HL-60 (cell line): ENCODE results near the gene TTC12.

Source experiments
- DNase-seq, 2 experiments: peaks; one replicate each; pipeline ENCODE4 v3.0.0-alpha.2; 2010 to 2020; ENCODE audit warnings: low read depth in 1 of 2, low spot score in 1 of 2
- H3K27ac ChIP-seq: fragments of 250-450 bp; sonication (Bioruptor Pico); replicated peaks from 2 replicates; pipeline ENCODE4 v1.5.1; 2020; ENCODE audit warnings: mild to moderate bottlenecking, moderate library complexity
- H3K27me3 ChIP-seq: fragments of 250-450 bp; sonication (Bioruptor Pico); 2 replicates; pipeline ENCODE4 v1.5.1; 2021; ENCODE audit warnings: mild to moderate bottlenecking, moderate library complexity; ENCODE audit not compliant: insufficient read depth, poor library complexity, severe bottlenecking
- H3K4me3 ChIP-seq: replicated peaks from 2 replicates; pipeline ENCODE4 v1.5.1; 2011; ENCODE audit warnings: mild to moderate bottlenecking, control low read depth, low read length; ENCODE audit not compliant: insufficient read depth
- GABPA ChIP-seq: IDR thresholded peaks from 2 replicates; pipeline ENCODE4 v1.6.1; 2012; ENCODE audit warnings: low read depth
- POLR2AphosphoS5 ChIP-seq: IDR thresholded peaks from 2 replicates; pipeline ENCODE4 v1.6.1; 2012; ENCODE audit warnings: low read depth
- SPI1 ChIP-seq: IDR thresholded peaks from 2 replicates; pipeline ENCODE4 v1.6.1; 2012; ENCODE audit warnings: low read depth, mild to moderate bottlenecking, borderline replicate concordance
- long read RNA-seq: library from polyadenylated mRNA; unstranded; transcript quantifications from one replicate; pipeline ENCODE4 v2.0.0, GENCODE V29; 2020
- TF ChIP-seq, protein P1 (sequence below): IDR thresholded peaks from 2 replicates; pipeline ENCODE4 v1.6.1; 2012; ENCODE audit warnings: low read depth; ENCODE audit not compliant: insufficient replicate concordance
- TF ChIP-seq, protein P2 (sequence below): IDR thresholded peaks from one replicate; pipeline ENCODE4 v1.5.1; 2011; ENCODE audit warnings: low read length, control low read depth, inconsistent platforms; ENCODE audit not compliant: insufficient read depth

The TTC12 gene, protein sequence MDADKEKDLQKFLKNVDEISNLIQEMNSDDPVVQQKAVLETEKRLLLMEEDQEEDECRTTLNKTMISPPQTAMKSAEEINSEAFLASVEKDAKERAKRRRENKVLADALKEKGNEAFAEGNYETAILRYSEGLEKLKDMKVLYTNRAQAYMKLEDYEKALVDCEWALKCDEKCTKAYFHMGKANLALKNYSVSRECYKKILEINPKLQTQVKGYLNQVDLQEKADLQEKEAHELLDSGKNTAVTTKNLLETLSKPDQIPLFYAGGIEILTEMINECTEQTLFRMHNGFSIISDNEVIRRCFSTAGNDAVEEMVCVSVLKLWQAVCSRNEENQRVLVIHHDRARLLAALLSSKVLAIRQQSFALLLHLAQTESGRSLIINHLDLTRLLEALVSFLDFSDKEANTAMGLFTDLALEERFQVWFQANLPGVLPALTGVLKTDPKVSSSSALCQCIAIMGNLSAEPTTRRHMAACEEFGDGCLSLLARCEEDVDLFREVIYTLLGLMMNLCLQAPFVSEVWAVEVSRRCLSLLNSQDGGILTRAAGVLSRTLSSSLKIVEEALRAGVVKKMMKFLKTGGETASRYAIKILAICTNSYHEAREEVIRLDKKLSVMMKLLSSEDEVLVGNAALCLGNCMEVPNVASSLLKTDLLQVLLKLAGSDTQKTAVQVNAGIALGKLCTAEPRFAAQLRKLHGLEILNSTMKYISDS
- long read RNA-seq, result 0 reads

DNA sequence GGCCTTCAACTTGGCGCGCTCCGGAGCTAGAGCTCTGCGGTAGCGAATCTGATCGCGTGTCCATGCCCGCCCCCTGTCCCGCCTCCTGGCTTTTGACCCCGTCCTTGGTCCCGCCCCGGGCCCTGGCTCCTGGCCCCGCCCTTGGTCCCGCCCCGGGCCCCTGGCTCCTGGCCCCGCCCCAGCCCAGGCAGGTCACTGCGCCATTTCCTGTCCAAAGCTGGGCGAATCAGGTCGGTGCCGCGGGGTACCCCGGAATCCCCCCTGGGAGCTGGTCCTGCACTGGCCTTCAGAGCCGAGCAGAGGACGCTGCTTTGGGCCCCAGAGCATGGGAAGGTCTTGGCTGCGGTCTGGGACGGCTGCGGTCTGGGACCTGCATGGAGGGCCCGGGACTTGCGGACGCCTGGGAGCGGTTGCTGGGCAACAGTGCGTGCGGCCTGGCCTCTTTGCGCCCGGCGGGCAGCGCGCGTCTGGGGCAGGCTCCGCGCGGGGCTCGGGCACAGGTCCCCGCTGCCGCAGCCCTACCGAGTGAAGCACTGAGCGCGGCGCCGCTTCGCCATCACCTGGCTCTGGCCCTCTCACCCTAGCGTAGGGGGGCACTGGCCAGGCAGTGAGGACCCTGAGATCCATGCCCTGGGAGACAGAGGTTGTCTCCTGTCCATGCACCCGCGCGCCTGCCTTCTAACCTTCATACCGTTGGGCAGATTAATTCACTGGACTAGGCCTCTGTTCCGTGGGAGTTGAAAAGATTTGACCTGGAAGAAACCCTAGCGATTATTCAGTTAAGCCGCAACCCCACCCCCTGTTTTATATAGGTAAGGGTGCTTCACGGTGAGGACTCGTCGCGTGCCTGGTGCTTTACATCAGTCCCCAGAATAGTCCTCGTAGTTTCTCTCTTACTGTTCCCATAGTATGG, at the start of gene TTC12:
TTC12 (plus strand) TSS at position 195 of the 913 bp plus-strand sequence. CDS start 1,675 bp downstream, outside the sequence.
- Histone ChIP-seq H3K4me3 (peak within 1 kb of the TSS; percentile 59), H3K27me3 (no peaks in the 10 kb centered on the region), H3K27ac (peak within 1 kb of the TSS; percentile 49; the same call in 1 of the 2 replicates)
- peak; percentile 38 to 72 for DNase-seq
- TF ChIP-seq, protein P1, sequence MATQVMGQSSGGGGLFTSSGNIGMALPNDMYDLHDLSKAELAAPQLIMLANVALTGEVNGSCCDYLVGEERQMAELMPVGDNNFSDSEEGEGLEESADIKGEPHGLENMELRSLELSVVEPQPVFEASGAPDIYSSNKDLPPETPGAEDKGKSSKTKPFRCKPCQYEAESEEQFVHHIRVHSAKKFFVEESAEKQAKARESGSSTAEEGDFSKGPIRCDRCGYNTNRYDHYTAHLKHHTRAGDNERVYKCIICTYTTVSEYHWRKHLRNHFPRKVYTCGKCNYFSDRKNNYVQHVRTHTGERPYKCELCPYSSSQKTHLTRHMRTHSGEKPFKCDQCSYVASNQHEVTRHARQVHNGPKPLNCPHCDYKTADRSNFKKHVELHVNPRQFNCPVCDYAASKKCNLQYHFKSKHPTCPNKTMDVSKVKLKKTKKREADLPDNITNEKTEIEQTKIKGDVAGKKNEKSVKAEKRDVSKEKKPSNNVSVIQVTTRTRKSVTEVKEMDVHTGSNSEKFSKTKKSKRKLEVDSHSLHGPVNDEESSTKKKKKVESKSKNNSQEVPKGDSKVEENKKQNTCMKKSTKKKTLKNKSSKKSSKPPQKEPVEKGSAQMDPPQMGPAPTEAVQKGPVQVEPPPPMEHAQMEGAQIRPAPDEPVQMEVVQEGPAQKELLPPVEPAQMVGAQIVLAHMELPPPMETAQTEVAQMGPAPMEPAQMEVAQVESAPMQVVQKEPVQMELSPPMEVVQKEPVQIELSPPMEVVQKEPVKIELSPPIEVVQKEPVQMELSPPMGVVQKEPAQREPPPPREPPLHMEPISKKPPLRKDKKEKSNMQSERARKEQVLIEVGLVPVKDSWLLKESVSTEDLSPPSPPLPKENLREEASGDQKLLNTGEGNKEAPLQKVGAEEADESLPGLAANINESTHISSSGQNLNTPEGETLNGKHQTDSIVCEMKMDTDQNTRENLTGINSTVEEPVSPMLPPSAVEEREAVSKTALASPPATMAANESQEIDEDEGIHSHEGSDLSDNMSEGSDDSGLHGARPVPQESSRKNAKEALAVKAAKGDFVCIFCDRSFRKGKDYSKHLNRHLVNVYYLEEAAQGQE, result no peak
- TF ChIP-seq POLR2AphosphoS5 (no peak), GABPA (no peak), SPI1 (no peak)
- TF ChIP-seq, protein P2, sequence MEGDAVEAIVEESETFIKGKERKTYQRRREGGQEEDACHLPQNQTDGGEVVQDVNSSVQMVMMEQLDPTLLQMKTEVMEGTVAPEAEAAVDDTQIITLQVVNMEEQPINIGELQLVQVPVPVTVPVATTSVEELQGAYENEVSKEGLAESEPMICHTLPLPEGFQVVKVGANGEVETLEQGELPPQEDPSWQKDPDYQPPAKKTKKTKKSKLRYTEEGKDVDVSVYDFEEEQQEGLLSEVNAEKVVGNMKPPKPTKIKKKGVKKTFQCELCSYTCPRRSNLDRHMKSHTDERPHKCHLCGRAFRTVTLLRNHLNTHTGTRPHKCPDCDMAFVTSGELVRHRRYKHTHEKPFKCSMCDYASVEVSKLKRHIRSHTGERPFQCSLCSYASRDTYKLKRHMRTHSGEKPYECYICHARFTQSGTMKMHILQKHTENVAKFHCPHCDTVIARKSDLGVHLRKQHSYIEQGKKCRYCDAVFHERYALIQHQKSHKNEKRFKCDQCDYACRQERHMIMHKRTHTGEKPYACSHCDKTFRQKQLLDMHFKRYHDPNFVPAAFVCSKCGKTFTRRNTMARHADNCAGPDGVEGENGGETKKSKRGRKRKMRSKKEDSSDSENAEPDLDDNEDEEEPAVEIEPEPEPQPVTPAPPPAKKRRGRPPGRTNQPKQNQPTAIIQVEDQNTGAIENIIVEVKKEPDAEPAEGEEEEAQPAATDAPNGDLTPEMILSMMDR, result no peak

DNA sequence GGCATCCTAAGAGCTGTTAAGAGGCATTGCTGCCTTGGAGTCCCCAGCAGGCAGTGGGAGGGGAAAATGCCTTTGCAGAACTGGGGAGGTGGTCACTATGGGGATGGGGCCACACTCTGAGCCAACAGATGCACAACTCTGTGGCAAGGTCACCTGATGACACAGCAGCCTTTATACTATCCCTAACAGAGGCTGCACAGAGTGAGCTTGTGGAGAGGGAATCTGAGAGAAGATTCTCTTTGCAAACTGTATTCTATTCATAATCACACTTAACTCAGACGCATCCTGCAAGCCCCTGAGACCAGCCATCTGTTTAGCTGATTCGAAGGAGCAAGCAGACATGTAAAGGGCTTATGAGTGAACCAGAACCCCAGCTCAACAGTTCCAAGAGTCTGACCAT, 49.0 kb upstream of the TTC12 start:
- no peak overlapping the region for H3K4me3 ChIP-seq
- no peak overlapping the region for H3K27ac ChIP-seq
- H3K27me3 ChIP-seq, result peaks cover 3% of the 10 kb centered on the region
- TF ChIP-seq SPI1 (no peak), GABPA (no peak), POLR2AphosphoS5 (no peak)
- TF ChIP-seq, protein P2, result no peak
- TF ChIP-seq, protein P1, result no peak
- no peak for DNase-seq

DNA sequence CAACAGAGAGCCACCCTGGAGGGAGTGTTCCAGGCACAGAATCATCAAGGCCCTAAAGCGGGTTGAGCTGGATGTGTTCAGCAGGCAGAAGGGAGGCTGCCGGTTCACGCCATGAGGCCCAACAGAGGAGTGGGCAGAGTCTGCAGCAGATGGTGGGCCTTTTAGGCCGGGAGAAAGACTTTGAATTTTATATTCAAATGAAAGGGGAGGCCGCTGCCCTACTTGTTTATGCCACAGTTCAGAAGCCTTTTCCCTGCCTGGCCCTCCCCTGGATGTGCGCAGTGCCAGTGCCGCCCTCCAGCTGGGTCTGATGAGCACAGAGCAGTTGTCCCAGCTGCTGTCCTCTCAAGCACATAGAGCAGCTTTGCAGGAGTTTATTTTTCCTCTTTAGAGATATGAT, 46.9 kb upstream of the TTC12 start:
- H3K4me3 ChIP-seq, result no peak overlapping the region
- DNase-seq, result no peak
- TF ChIP-seq, protein P1, result no peak
- TF ChIP-seq GABPA (no peak), SPI1 (no peak), POLR2AphosphoS5 (no peak)
- TF ChIP-seq, protein P2, result no peak
- H3K27me3 ChIP-seq, result peaks cover 3% of the 10 kb centered on the region
- H3K27ac ChIP-seq, result no peak overlapping the region
